Measurements from ENCODE around the gene FZD7. TPM values are rescaled to one million over a fixed set of nuclear protein-coding genes. Genes with fewer than 3 reads are reported as not detected.

FZD7 gene
- total and polyA plus RNA-seq, 12 donors, result 2.3 to 51.1 (median 28.4) TPM

DNA sequence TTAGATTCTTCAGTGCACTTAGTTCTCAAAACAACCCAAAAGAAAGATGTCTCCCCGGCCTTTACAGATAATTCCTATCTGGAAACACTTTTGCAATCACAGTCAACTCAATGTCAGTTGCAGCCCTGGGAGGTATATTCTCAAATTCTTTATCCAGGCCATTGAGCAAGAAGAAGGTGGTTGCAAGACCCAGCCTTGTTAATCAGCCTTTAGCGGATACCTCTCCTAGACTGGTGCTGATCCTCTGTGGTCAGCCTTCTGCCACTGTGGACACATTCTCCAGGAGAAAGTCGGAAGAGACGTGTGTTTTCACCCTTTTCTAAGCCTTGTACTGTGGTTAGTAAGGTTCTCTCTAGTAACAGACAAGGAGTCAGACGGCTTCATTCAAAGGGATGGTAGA lies 7.8 kb upstream of the FZD7 start:
- Histone ChIP-seq H3K4me3 (no peak overlapping the region), H3K36me3 (no peaks in the 10 kb centered on the region), H3K4me1 (peaks cover 0 to 8% (median 0%) of the 10 kb centered on the region in 9 donors), H3K9me3 (no peaks in the 10 kb centered on the region), H3K27ac (no peak overlapping the region), H3K27me3 (peaks cover 0 to 10% (median 0%) of the 10 kb centered on the region in 7 donors)
- 79 to 80% methylated on average over 5 of the region's 5 CpGs for WGBS, 2 donors
- intact Hi-C loops (cut with DNase I), result no loop called here
- TF ChIP-seq, protein P1, sequence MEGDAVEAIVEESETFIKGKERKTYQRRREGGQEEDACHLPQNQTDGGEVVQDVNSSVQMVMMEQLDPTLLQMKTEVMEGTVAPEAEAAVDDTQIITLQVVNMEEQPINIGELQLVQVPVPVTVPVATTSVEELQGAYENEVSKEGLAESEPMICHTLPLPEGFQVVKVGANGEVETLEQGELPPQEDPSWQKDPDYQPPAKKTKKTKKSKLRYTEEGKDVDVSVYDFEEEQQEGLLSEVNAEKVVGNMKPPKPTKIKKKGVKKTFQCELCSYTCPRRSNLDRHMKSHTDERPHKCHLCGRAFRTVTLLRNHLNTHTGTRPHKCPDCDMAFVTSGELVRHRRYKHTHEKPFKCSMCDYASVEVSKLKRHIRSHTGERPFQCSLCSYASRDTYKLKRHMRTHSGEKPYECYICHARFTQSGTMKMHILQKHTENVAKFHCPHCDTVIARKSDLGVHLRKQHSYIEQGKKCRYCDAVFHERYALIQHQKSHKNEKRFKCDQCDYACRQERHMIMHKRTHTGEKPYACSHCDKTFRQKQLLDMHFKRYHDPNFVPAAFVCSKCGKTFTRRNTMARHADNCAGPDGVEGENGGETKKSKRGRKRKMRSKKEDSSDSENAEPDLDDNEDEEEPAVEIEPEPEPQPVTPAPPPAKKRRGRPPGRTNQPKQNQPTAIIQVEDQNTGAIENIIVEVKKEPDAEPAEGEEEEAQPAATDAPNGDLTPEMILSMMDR (IDR thresholded peaks at IDR 0.05), result no peak
- DNase-seq (no peak), ATAC-seq (no peak)

DNA sequence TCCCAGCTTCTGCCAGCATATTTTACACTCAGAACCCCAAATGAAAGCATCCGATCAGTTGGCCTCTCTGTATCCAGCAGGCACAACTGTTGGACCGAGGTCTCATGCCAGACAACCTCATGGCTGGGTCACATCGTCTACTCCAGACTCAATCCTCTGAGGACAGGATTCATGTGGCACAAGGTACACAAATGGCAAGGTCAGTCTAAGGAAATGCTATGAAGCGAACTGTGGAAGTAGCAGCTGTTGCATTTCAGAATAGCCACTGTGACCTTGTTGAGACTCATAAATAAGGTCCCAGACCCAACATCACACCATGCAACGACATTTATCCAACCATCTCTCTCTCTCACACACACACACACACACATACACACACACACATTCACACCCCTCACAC lies 7.1 kb upstream of the FZD7 start:
- no peak for ATAC-seq
- intact Hi-C loops (cut with DNase I), result no loop called here
- Histone ChIP-seq H3K36me3 (no peaks in the 10 kb centered on the region), H3K4me1 (peaks cover 0 to 8% (median 0%) of the 10 kb centered on the region in 9 donors), H3K27me3 (peaks cover 0 to 17% (median 0%) of the 10 kb centered on the region in 7 donors), H3K4me3 (no peak overlapping the region), H3K9me3 (no peaks in the 10 kb centered on the region), H3K27ac (no peak overlapping the region)
- WGBS, 2 donors, result 82 to 86% methylated on average over 5 of the region's 5 CpGs
- DNase-seq, result no peak
- TF ChIP-seq, protein P1 (IDR thresholded peaks at IDR 0.05), result no peak

DNA sequence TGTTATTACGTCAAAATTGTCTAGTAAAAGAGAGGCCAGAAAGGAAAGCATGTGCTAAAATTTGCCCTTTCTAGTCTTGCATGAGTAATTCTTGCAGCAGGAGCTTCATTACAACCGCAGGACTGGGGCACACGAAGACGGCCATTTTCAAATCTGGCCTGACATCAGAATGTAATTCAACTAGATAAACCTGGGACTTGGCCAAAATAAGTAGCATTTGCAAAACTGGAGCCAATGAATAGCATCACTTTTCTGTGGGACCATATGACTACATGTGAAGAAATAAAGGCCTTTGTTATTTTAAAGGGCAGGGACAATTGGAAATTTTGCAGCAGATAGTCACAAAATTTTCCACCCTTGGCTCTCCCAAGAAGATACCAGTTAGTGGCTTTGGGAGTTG lies 3.0 kb upstream of the FZD7 start:
- H3K27ac ChIP-seq, result peak overlapping the region in 1 of 10 donors; percentile 4
- intact Hi-C loops (cut with DNase I), result loop anchor here in 9 of 10 donors (5.0 to 10.0 kb wide), 9 partner anchors 76 to 246 kb away; partner anchors contain the start of gene ALS2 (in 1 of the 9)
- WGBS, 2 donors, result 75 to 80% methylated on average over 4 of the region's 4 CpGs

DNA sequence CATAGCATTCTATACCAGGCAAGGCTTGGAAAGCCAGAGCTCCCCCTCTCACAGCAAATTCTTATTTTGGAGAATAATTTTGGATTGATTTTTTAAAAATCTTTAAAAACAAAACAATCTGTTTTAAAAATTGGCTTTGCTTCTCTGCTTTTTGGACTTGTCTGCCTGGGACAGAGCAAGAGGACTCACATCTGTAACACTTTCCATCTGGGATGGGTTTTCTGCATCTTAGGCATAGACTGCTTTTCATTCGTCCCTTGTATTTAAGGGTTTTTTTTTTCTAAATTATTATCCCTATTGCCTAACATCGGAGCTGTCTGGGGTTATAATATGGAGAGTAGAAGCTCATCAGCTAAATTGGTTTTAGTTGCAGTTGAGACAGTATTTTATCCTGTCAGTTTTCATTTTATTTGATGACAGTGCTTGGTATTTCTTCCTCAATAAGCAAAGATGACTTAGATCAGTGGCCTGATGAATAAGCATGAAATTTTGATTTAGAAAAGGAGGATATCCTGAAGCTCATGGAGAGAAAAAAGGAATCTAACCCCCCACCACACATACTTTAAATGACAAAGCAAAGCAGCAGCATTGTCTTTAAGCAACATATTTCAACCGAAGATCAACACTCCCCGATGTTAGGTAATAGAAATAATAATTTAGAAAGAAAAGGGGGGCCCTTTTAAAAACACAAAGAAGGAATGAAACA lies 2.3 kb upstream of the FZD7 start:
- peak overlapping the region in 1 of 10 donors; percentile 95 for H3K27ac ChIP-seq
- no peaks in the 10 kb centered on the region for H3K36me3 ChIP-seq
- H3K9me3 ChIP-seq, result no peaks in the 10 kb centered on the region
- H3K4me1 ChIP-seq, result peaks cover 13 to 33% (median 26%) of the 10 kb centered on the region in 9 donors
- intact Hi-C loops (cut with DNase I), result loop anchor here in 9 of 10 donors (5.0 to 10.0 kb wide), 9 partner anchors 77 to 247 kb away; partner anchors contain the start of gene ALS2 (in 1 of the 9)
- H3K27me3 ChIP-seq, result peaks cover 0 to 51% (median 20%) of the 10 kb centered on the region in 7 donors
- peak overlapping the region in 1 of 10 donors; percentile 81 for H3K4me3 ChIP-seq
- TF ChIP-seq, protein P1 (IDR thresholded peaks at IDR 0.05), result no peak
- ATAC-seq (no peak), DNase-seq (no peak)
- WGBS, 2 donors, result 56 to 67% methylated on average over 4 of the region's 4 CpGs

More for the DNA sequence above, 3.0 kb upstream of the FZD7 start:
- Histone ChIP-seq H3K27me3 (peaks cover 0 to 44% (median 16%) of the 10 kb centered on the region in 7 donors), H3K4me3 (no peak overlapping the region), H3K9me3 (no peaks in the 10 kb centered on the region), H3K36me3 (no peaks in the 10 kb centered on the region), H3K4me1 (peaks cover 10 to 29% (median 23%) of the 10 kb centered on the region in 9 donors)
- no peak for DNase-seq
- TF ChIP-seq, protein P1 (IDR thresholded peaks at IDR 0.05), result no peak
- no peak for ATAC-seq
